Activated CD8-positive, alpha-beta memory T cell treated with anti-CD3 and anti-CD28 coated beads, Interleukin-2, amount 10 ng/mL, durations not matched to agents 7 days and 5 days (primary cell): ENCODE data around the gene LSS. TPM values are rescaled to one million over a fixed set of nuclear protein-coding genes. Genes with fewer than 3 reads are reported as not detected.
"Not testable (repeated sequence)": the region's sequence is repeated elsewhere in the genome, so short reads cannot be mapped to it uniquely, and the experiment has no call there.

Experiments
- ATAC-seq: fragments of 150-1000 bp; cut with Tn5 transposase; one replicate; pipeline ENCODE4 v1.10.0; 2021; ENCODE audit warnings: moderate library complexity
- CTCF ChIA-PET: fragments of 350-600 bp; sonication (Branson Sonifier 250); formaldehyde crosslinking; loops from one replicate; lab custom pipeline; 2021; ENCODE audit warnings: antibody characterized with exemption; lab: Charles Lee
- DNase-seq: peaks from one replicate; pipeline ENCODE4 v3.0.0-alpha.2; 2020
- H3K27ac Mint-ChIP-seq: one replicate; pipeline ENCODE4 v1.8.0; 2021; ENCODE audit warnings: mild to moderate bottlenecking, mixed read lengths
- H3K27me3 Mint-ChIP-seq: one replicate; pipeline ENCODE4 v1.8.0; 2021; ENCODE audit warnings: mixed read lengths
- H3K36me3 Mint-ChIP-seq: one replicate; pipeline ENCODE4 v1.8.0; 2021; ENCODE audit warnings: mild to moderate bottlenecking, mixed read lengths
- H3K4me1 Mint-ChIP-seq: one replicate; pipeline ENCODE4 v1.8.0; 2021; ENCODE audit warnings: mixed read lengths
- H3K4me3 Mint-ChIP-seq: one replicate; pipeline ENCODE4 v1.8.0; 2021; ENCODE audit warnings: mild to moderate bottlenecking, moderate library complexity, mixed read lengths
- H3K9me3 Mint-ChIP-seq: one replicate; pipeline ENCODE4 v1.8.0; 2022; ENCODE audit warnings: low read depth, mixed read lengths
- total RNA-seq, 2 experiments: library from RNA; stranded (reverse); gene quantifications; one replicate each; pipeline ENCODE4 v1.2.3, GENCODE V29; 2021

Gene LSS
- total RNA-seq, 2 experiments from 2014 or later: 44.9 to 49.5 TPM

GRCh38 chr21:46241577-46241976 lies 13.0 kb upstream of the LSS start:
- H3K4me3 Mint-ChIP-seq, DNase-seq, ATAC-seq, H3K9me3 Mint-ChIP-seq, H3K27me3 Mint-ChIP-seq: not testable (repeated sequence)
- Mint-ChIP-seq H3K36me3 (peaks cover 57% of the 10 kb centered on the region), H3K27ac (peak overlapping the region; percentile 62), H3K4me1 (peaks cover 36% of the 10 kb centered on the region)
- CTCF ChIA-PET: interaction anchor here (1.3 to 2.3 kb wide), 3 partner anchors 9 to 98 kb away, joined by 5 to 7 read pairs (median 5); no protein-coding TSS in a partner anchor

- ATAC-seq: no peak
- CTCF ChIA-PET: interaction anchor here (1.2 to 2.3 kb wide), 2 partner anchors 15 to 97 kb away, joined by 3 to 7 read pairs; no protein-coding TSS in a partner anchor
- Mint-ChIP-seq H3K27me3 (no peaks in the 10 kb centered on the region), H3K4me3 (no peak overlapping the region), H3K9me3 (no peaks in the 10 kb centered on the region), H3K27ac (no peak overlapping the region), H3K36me3 (peaks cover 62% of the 10 kb centered on the region), H3K4me1 (peaks cover 32% of the 10 kb centered on the region)
- DNase-seq: no peak
These were observed 11.3 kb upstream of the LSS start for GRCh38 chr21:46239817-46240325.

GRCh38 chr21:46237474-46237873 lies 8.9 kb upstream of the LSS start:
- CTCF ChIA-PET: no interaction called here
- H3K27me3 Mint-ChIP-seq: no peaks in the 10 kb centered on the region
- DNase-seq (no peak), ATAC-seq (no peak)
- no peaks in the 10 kb centered on the region for H3K9me3 Mint-ChIP-seq
- no peak overlapping the region for H3K4me3 Mint-ChIP-seq
- H3K27ac Mint-ChIP-seq: no peak overlapping the region
- peaks cover 30% of the 10 kb centered on the region for H3K4me1 Mint-ChIP-seq
- H3K36me3 Mint-ChIP-seq: peaks cover 62% of the 10 kb centered on the region

- Mint-ChIP-seq H3K4me3 (no peak overlapping the region), H3K27ac (peak overlapping the region; percentile 5), H3K36me3 (peaks cover 53% of the 10 kb centered on the region), H3K27me3 (no peaks in the 10 kb centered on the region), H3K9me3 (no peaks in the 10 kb centered on the region), H3K4me1 (peaks cover 36% of the 10 kb centered on the region)
- ATAC-seq (no peak), DNase-seq (peak; percentile 18)
- CTCF ChIA-PET: interaction anchor here (0.7 kb wide), 2 partner anchors 11 to 261 kb away, joined by 3 read pairs; no protein-coding TSS in a partner anchor
These were observed 5.9 kb upstream of the LSS start for GRCh38 chr21:46234436-46234950.

GRCh38 chr21:46229923-46230260 lies 1.3 kb upstream of the LSS start:
- H3K27ac Mint-ChIP-seq: peak overlapping the region; percentile 71

GRCh38 chr21:46229133-46229922 lies 754 bp upstream of the LSS start:
- Mint-ChIP-seq H3K27ac (peak overlapping the region; percentile 93), H3K4me1 (peaks cover 55% of the 10 kb centered on the region), H3K4me3 (peak overlapping the region; percentile 85), H3K36me3 (peaks cover 26% of the 10 kb centered on the region), H3K27me3 (no peaks in the 10 kb centered on the region), H3K9me3 (no peaks in the 10 kb centered on the region)
- CTCF ChIA-PET: interaction anchor here (0.7 to 3.1 kb wide), 9 partner anchors 14 to 256 kb away, joined by 3 to 11 read pairs (median 4); partner anchors contain the start of genes C21orf58, MCM3AP and YBEY
- ATAC-seq (peak; percentile 35), DNase-seq (no peak)

More at GRCh38 chr21:46229923-46230260, 1.3 kb upstream of the LSS start:
- peak overlapping the region; percentile 85 for H3K4me3 Mint-ChIP-seq
- CTCF ChIA-PET: interaction anchor here (0.7 to 3.1 kb wide), 8 partner anchors 14 to 256 kb away, joined by 3 to 11 read pairs (median 4); partner anchors contain the start of genes C21orf58, MCM3AP and YBEY
- peaks cover 31% of the 10 kb centered on the region for H3K36me3 Mint-ChIP-seq
- peaks cover 61% of the 10 kb centered on the region for H3K4me1 Mint-ChIP-seq
- no peaks in the 10 kb centered on the region for H3K27me3 Mint-ChIP-seq
- ATAC-seq (no peak), DNase-seq (no peak)
- no peaks in the 10 kb centered on the region for H3K9me3 Mint-ChIP-seq

- Mint-ChIP-seq H3K27me3 (no peaks in the 10 kb centered on the region), H3K4me3 (peak overlapping the region; percentile 76), H3K9me3 (no peaks in the 10 kb centered on the region), H3K27ac (peak overlapping the region; percentile 20), H3K4me1 (peaks cover 46% of the 10 kb centered on the region), H3K36me3 (peaks cover 17% of the 10 kb centered on the region)
- ATAC-seq (no peak), DNase-seq (peak; percentile 41)
- CTCF ChIA-PET: interaction anchor here (2.1 to 3.1 kb wide), 2 partner anchors 57 to 84 kb away, joined by 10 to 11 read pairs; partner anchors contain the start of genes MCM3AP and YBEY
These were observed 696 bp downstream of the LSS start for GRCh38 chr21:46227811-46228344.

GRCh38 chr21:46226920-46227599 lies 1.5 kb downstream of the LSS start:
- H3K4me3 Mint-ChIP-seq: peak overlapping the region; percentile 76
- ATAC-seq: no peak
- CTCF ChIA-PET: interaction anchor here (2.1 to 3.1 kb wide), 2 partner anchors 58 to 83 kb away, joined by 10 to 11 read pairs; partner anchors contain the start of genes MCM3AP and YBEY
- peaks cover 43% of the 10 kb centered on the region for H3K4me1 Mint-ChIP-seq
- DNase-seq: peak; percentile 41
- H3K27ac Mint-ChIP-seq: no peak overlapping the region
- H3K27me3 Mint-ChIP-seq: no peaks in the 10 kb centered on the region
- H3K9me3 Mint-ChIP-seq: no peaks in the 10 kb centered on the region
- H3K36me3 Mint-ChIP-seq: peaks cover 12% of the 10 kb centered on the region

- Mint-ChIP-seq H3K27me3 (no peaks in the 10 kb centered on the region), H3K27ac (no peak overlapping the region), H3K36me3 (peaks cover 3% of the 10 kb centered on the region), H3K4me3 (no peak overlapping the region), H3K4me1 (peaks cover 34% of the 10 kb centered on the region), H3K9me3 (no peaks in the 10 kb centered on the region)
- no peak for ATAC-seq
- CTCF ChIA-PET: no interaction called here
- DNase-seq: no peak
These were observed 2.4 kb downstream of the LSS start for GRCh38 chr21:46226146-46226545.

- H3K27me3 Mint-ChIP-seq, H3K4me3 Mint-ChIP-seq, CTCF ChIA-PET, H3K36me3 Mint-ChIP-seq, H3K27ac Mint-ChIP-seq, ATAC-seq, H3K9me3 Mint-ChIP-seq: not testable (repeated sequence)
- DNase-seq: peak; percentile 31
- peaks cover 23% of the 10 kb centered on the region for H3K4me1 Mint-ChIP-seq
These were observed 4.9 kb downstream of the LSS start for GRCh38 chr21:46223661-46224060.

GRCh38 chr21:46223217-46223616 lies 5.4 kb downstream of the LSS start:
- DNase-seq (no peak), ATAC-seq (no peak)
- Mint-ChIP-seq H3K36me3 (no peaks in the 10 kb centered on the region), H3K4me3 (no peak overlapping the region), H3K27ac (no peak overlapping the region), H3K9me3 (no peaks in the 10 kb centered on the region), H3K27me3 (no peaks in the 10 kb centered on the region), H3K4me1 (peaks cover 23% of the 10 kb centered on the region)
- CTCF ChIA-PET: no interaction called here

GRCh38 chr21:46222436-46223116 lies 6.0 kb downstream of the LSS start:
- DNase-seq: peak; percentile 36

More at GRCh38 chr21:46222436-46223116, 6.0 kb downstream of the LSS start:
- CTCF ChIA-PET: interaction anchor here (0.8 kb wide), 1 partner anchor 249 kb away, joined by 3 read pairs; no protein-coding TSS in a partner anchor
- Mint-ChIP-seq H3K4me1 (peaks cover 18% of the 10 kb centered on the region), H3K27ac (no peak overlapping the region), H3K4me3 (no peak overlapping the region), H3K27me3 (no peaks in the 10 kb centered on the region), H3K9me3 (no peaks in the 10 kb centered on the region), H3K36me3 (no peaks in the 10 kb centered on the region)
- no peak for ATAC-seq
